Stimulated activated CD4-positive, alpha-beta T cell treated with anti-CD3 and anti-CD28 coated beads, Interleukin-1b, Interleukin-23, amount 100 ng/mL, for 4 hours (primary cell): ENCODE data around the gene MRPL45.

Experiments
- DNase-seq, 2 donors: peaks; one replicate each; pipeline ENCODE4 v3.0.0-alpha.2; 2020; ENCODE audit warnings: low read depth in 2 of 2

MRPL45 gene

GRCh38 chr17:38325221-38325851, 28.4 kb downstream of the MRPL45 start:
- DNase-seq = no peak

GRCh38 chr17:38326996-38327792, 30.2 kb downstream of the MRPL45 start:
- no peak for DNase-seq

GRCh38 chr17:38327936-38328335, 31.0 kb downstream of the MRPL45 start:
- no peak for DNase-seq

GRCh38 chr17:38328620-38329019, 31.7 kb downstream of the MRPL45 start:
- DNase-seq = no peak

GRCh38 chr17:38329284-38329683, 32.3 kb downstream of the MRPL45 start:
- no peak for DNase-seq

- DNase-seq = no peak
Measured at GRCh38 chr17:38329808-38330730, 33.1 kb downstream of the MRPL45 start.

- no peak for DNase-seq
Measured at GRCh38 chr17:38330941-38331411, 34.0 kb downstream of the MRPL45 start.

- no peak for DNase-seq
Measured at GRCh38 chr17:38332735-38333134, 35.8 kb downstream of the MRPL45 start.

GRCh38 chr17:38333635-38334295, 36.8 kb downstream of the MRPL45 start:
- DNase-seq = peak in 1 of 2 donors; percentile 28

GRCh38 chr17:38334480-38335364, 37.8 kb downstream of the MRPL45 start:
- no peak for DNase-seq

GRCh38 chr17:38336838-38337237, 39.9 kb downstream of the MRPL45 start:
- no peak for DNase-seq

GRCh38 chr17:38338053-38338452, 41.1 kb downstream of the MRPL45 start:
- no peak for DNase-seq

GRCh38 chr17:38338535-38338934, 41.6 kb downstream of the MRPL45 start:
- no peak for DNase-seq

- no peak for DNase-seq
Measured at GRCh38 chr17:38339891-38340290, 42.9 kb downstream of the MRPL45 start.

- no peak for DNase-seq
Measured at GRCh38 chr17:38341035-38341721, 44.2 kb downstream of the MRPL45 start.

GRCh38 chr17:38342886-38343607, 46.1 kb downstream of the MRPL45 start:
- no peak for DNase-seq

GRCh38 chr17:38343608-38344419, 46.8 kb downstream of the MRPL45 start, which contains the start of gene GPR179:
Gene GPR179 (minus strand): TSS chr17:38343956. CDS start chr17:38343789, 167 bp downstream.
- no peak for DNase-seq

GRCh38 chr17:38344420-38344745, 47.4 kb downstream of the MRPL45 start:
- no peak for DNase-seq
